Choroid plexus epithelial cell (primary cell): ENCODE data around the gene CYTH4.

Experiments
- DNase-seq: peaks from one replicate; pipeline ENCODE4 v3.0.0-alpha.2; 2010; ENCODE audit warnings: low read depth
- H3K4me3 ChIP-seq: 2 replicates; pipeline ENCODE4 v1.5.1; 2011; ENCODE audit warnings: low read depth, mild to moderate bottlenecking, control low read depth, low read length, moderate library complexity
- CTCF ChIP-seq: conservative IDR thresholded peaks from 2 replicates; pipeline ENCODE4 v1.5.1; 2011; ENCODE audit warnings: low read depth, mild to moderate bottlenecking, control low read depth, inconsistent platforms, low read length, moderate library complexity

The CYTH4 gene

DNA sequence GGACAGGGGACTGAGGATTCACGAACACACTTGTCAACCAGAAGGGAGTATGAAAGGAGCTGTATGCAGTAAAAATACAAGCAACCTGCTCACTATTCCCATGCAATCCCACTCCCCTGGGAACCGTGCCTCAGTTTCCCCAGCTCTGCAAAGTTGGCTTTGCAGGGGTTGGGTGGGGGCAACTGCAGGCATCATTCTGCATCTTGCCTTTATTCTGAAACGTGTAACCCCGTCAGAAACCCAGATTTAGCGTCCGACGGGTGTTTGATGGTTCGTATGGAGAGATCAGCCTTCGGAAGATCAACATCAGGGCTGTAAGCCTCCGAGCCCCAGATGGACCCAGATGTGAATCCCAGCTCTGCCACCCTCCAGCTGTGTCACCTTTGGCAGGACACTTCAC is 3.6 kb downstream of the CYTH4 start:
- no peak for DNase-seq
- no peak for TF ChIP-seq CTCF
- H3K4me3 ChIP-seq: no peak overlapping the region

DNA sequence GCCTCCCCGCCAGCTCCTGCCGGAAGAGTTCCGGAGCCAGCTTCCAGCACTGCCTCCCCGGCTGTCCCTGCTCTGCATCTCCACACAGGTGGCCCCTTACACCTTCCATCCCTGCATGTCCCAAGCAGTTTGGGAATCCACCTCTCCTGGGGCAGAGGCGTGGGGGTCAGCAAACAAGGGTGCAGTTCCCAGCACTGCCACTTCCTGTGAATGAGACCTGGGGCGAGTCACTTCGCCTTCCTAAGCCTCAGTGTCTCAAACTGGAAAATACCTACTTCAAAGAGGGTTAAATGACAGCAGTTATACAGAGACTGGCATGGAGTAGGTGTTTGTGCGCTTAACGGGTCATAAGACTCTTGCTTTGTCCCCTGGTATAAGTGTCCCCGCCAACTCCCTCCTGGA is 5.2 kb downstream of the CYTH4 start:
- no peak for DNase-seq
- TF ChIP-seq CTCF: no peak

GRCh38 chr22:37288521-37288920 is 6.2 kb downstream of the CYTH4 start:
- H3K4me3 ChIP-seq: no peak overlapping the region
- no peak for DNase-seq
- TF ChIP-seq CTCF: no peak

More for the DNA sequence above, 5.2 kb downstream of the CYTH4 start:
- no peak overlapping the region for H3K4me3 ChIP-seq

DNA sequence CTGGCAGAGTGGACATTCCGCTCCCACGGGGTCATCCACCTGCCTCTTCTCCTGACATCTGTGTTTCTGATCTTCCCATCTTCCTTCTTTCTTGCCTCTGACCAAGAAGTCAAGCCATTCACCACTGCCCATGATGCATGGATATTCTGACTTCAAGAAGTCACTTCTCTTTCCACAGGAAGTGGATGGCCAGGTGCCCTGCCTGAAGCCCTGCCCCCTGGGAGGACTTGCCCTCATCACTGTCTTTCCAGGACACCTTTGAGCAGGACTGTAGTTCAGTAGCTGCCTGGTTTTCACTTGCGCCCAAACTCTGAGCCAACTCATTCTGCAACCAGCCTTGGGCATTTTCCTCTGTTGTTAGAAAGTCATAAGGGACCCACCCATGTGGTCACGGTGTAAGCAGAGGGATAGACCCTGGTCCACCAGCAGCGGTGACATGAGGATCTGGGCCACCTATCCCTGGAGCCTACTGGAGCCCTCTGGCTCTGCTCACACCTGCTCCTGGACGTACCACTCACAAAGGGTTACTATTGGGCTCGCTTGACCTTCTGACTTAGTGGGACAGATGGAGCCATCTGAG is 6.9 kb downstream of the CYTH4 start:
- H3K4me3 ChIP-seq: no peak overlapping the region
- TF ChIP-seq CTCF: no peak
- no peak for DNase-seq

- no peak overlapping the region for H3K4me3 ChIP-seq
- DNase-seq: no peak
- TF ChIP-seq CTCF: no peak
Observed at GRCh38 chr22:37290737-37291136, 8.4 kb downstream of the CYTH4 start.

DNA sequence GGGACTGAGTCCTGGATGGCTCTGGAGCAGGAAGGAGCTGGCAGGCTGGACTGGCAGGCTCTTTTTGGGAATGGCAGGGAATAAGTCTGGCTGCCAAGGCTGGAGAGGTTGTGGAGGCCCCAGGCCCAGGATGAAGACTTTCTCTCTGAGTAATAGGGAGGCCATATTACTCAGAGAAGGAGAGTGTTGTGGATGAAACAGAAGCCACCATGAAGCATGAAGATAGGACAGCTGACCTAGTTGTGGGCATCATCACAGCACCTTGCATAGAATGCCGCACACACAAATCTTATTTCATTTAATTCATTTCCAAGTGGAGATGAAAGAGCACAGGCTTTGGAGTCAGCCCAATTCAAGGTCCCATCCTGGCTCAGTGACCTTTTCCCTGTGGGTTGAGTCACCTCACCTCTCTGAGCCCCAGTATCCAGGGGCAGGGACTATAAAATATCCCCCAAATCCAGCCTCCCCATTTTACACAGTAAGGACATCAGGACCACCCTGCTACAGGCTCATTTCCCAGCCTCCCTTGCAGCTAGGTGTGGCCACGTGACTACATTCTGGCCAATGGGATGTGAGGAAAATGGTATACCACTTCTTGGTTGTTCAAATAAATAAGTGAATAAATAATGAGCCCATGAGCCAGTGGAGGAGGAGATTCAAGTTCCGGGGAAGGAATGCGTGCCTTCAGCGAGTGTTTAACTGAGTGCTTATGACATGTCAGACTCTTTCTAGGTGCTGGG is 9.4 kb downstream of the CYTH4 start:
- no peak overlapping the region for H3K4me3 ChIP-seq
- TF ChIP-seq CTCF: no peak
- DNase-seq: no peak

DNA sequence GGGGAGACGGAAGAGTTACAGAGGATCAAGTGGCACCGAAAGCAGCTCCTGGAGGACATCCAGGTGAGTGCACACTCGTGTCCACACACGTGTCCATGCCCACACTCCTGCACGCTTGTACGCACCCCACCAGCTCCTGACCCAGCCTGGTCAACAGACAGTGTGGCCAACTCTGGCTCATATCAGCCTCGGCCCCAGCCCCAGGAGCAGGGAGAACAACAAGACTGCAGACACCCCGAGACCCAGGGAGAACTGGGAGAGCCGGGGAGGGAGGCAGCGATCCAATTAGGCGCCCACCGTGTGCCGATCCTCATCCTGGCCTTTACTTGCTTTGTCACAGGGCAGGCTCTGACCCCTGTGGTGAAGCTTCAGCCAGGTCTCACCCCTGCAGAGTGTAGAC is 10.3 kb downstream of the CYTH4 start:
- no peak overlapping the region for H3K4me3 ChIP-seq
- TF ChIP-seq CTCF: no peak
- no peak for DNase-seq
